Spleen (tissue), 7 donors: ENCODE data around the gene MAPKAP1.

Source experiments
- POLR2A ChIP-seq, 3 donors: fragments of 450-650 bp; IDR thresholded peaks; one replicate each; pipeline ENCODE4 v1.5.1; 2017; ENCODE audit warnings: antibody characterized with exemption in 3 of 3, mild to moderate bottlenecking in 1 of 3
- POLR2AphosphoS5 ChIP-seq, 3 donors: sonication (generic); formaldehyde crosslinking; IDR thresholded peaks; one replicate each; pipeline ENCODE4 v1.5.1; 2017; ENCODE audit warnings: antibody characterized with exemption in 3 of 3
- TF ChIP-seq, protein P1 (sequence below), 11 experiments: fragments of 200-600 bp in 7 of 11; fragments of 450-650 bp in 4 of 11; sonication (generic) in 4 of 11; IDR thresholded peaks in 8 of 11; conservative IDR thresholded peaks in 3 of 11; 1 replicate in 7 of 11; 2 replicates in 4 of 11; pipeline versions ENCODE4 v1.4.0 to v1.8.0; 2016 to 2021; ENCODE audit warnings: antibody characterized with exemption in 11 of 11, inconsistent platforms in 4 of 11, mild to moderate bottlenecking in 1 of 11
- donor health status: DM: no; HTN: no; CAD: no; lungs with moderate emphysema.
- donor health status: DM: no; HTN: no; CAD: no.
- donor health status: DM: no; HTN: no; CAD: no.

DNA sequence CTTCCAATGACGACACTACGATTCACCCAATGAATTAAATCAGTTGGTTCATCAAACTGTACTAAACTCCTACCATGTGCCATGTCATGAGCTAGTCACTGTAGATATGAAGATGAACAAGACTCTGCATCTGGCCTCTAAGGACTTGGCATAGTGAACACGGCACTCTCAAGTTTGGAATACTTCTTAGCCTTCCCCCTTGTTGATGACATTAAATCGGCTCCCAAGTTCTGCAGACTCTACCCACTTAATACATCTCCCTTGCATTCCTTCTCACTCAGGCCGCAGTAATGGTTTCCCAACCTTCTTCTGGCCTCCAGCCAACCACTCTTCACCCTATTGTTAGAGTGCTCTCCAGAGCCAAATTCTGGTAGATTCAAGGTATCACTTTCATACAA lies 184.7 kb downstream of the MAPKAP1 start:
- TF ChIP-seq, protein P1, sequence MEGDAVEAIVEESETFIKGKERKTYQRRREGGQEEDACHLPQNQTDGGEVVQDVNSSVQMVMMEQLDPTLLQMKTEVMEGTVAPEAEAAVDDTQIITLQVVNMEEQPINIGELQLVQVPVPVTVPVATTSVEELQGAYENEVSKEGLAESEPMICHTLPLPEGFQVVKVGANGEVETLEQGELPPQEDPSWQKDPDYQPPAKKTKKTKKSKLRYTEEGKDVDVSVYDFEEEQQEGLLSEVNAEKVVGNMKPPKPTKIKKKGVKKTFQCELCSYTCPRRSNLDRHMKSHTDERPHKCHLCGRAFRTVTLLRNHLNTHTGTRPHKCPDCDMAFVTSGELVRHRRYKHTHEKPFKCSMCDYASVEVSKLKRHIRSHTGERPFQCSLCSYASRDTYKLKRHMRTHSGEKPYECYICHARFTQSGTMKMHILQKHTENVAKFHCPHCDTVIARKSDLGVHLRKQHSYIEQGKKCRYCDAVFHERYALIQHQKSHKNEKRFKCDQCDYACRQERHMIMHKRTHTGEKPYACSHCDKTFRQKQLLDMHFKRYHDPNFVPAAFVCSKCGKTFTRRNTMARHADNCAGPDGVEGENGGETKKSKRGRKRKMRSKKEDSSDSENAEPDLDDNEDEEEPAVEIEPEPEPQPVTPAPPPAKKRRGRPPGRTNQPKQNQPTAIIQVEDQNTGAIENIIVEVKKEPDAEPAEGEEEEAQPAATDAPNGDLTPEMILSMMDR (IDR thresholded peaks at IDR 0.05 in 8 of 11, conservative IDR thresholded peaks at IDR 0.05 in 3 of 11), result no peak
- TF ChIP-seq POLR2AphosphoS5 (IDR thresholded peaks at IDR 0.05) (no peak), POLR2A (IDR thresholded peaks at IDR 0.05) (no peak)
